Prostate gland (tissue), 2 donors: ENCODE data around the gene GJA5.

Experiments used
- CTCF ChIP-seq, 4 experiments: fragments of 200-600 bp in 2 of 4; fragments of 450-650 bp in 2 of 4; sonication (generic) in 2 of 4; IDR thresholded peaks; 1 replicate in 3 of 4; 2 replicates in 1 of 4; pipeline ENCODE4 v1.5.1; 2016 to 2019; ENCODE audit warnings: antibody characterized with exemption in 4 of 4, mild to moderate bottlenecking in 2 of 4, moderate library complexity in 2 of 4
- POLR2AphosphoS5 ChIP-seq: sonication (generic); formaldehyde crosslinking; IDR thresholded peaks from one replicate; pipeline ENCODE4 v1.6.1; 2017; ENCODE audit warnings: antibody characterized with exemption

GRCh38 chr1:147736883-147737282 is 23.5 kb downstream of the GJA5 start:
- TF ChIP-seq CTCF (IDR thresholded peaks at IDR 0.05) (no peak), POLR2AphosphoS5 (no peak)
